Breast epithelium (tissue), 4 donors: ENCODE data around the gene IQSEC2. TPM values are rescaled to one million over a fixed set of nuclear protein-coding genes. Genes with fewer than 3 reads are reported as not detected.

ENCODE experiments used
- DNase-seq, 2 donors: peaks; one replicate each; pipeline ENCODE4 v3.0.0-alpha.2; 2019; ENCODE audit warnings: low spot score in 2 of 2
- H3K27ac ChIP-seq, 2 donors: fragments of 200-600 bp; sonication (generic) in 1 of 2; one replicate each; pipeline ENCODE4 v1.5.1; 2016 to 2019; ENCODE audit warnings: mild to moderate bottlenecking in 1 of 2
- H3K27me3 ChIP-seq, 2 donors: fragments of 200-600 bp; sonication (generic) in 1 of 2; one replicate each; pipeline versions ENCODE4 v1.5.1 to v1.6.0; 2017 to 2019; ENCODE audit warnings: control low read depth in 1 of 2, mild to moderate bottlenecking in 1 of 2
- H3K36me3 ChIP-seq: fragments of 200-600 bp; one replicate; pipeline ENCODE4 v1.5.1; 2019
- H3K4me1 ChIP-seq, 2 donors: fragments of 200-600 bp; sonication (generic); one replicate each; pipeline ENCODE4 v1.5.1; 2016 to 2019; ENCODE audit warnings: control low read depth in 1 of 2
- H3K4me3 ChIP-seq, 3 donors: fragments of 200-600 bp; sonication (generic); 1 replicate in 2 of 3; 2 replicates in 1 of 3; pipeline ENCODE4 v1.5.1; 2016 to 2019; ENCODE audit warnings: mild to moderate bottlenecking in 3 of 3, moderate library complexity in 2 of 3
- H3K9me3 ChIP-seq, 2 donors: fragments of 200-600 bp; sonication (generic) in 1 of 2; one replicate each; pipeline ENCODE4 v1.5.1; 2016 to 2019; ENCODE audit warnings: control low read depth in 1 of 2
- POLR2A ChIP-seq: fragments of 450-650 bp; IDR thresholded peaks from one replicate; pipeline ENCODE4 v1.6.1; 2016; ENCODE audit warnings: antibody characterized with exemption, mild to moderate bottlenecking, moderate library complexity
- POLR2AphosphoS5 ChIP-seq, 3 donors: sonication (generic); formaldehyde crosslinking; IDR thresholded peaks; one replicate each; pipeline ENCODE4 v1.6.1; 2017; ENCODE audit warnings: antibody characterized with exemption in 3 of 3
- intact Hi-C: fragments of 100-400 bp; cut with DNase I; formaldehyde crosslinking; loops from one replicate; pipeline ENCODE4 v1.15.1; 2023; ENCODE audit warnings: low total_unique reads
- total RNA-seq, 3 donors: library from RNA; depleted of rRNA; stranded (reverse); fragments of >200 nt; gene quantifications; one replicate each; pipeline ENCODE4 v1.1.0, GENCODE V29; 2016
- TF ChIP-seq, protein P1 (sequence below), 3 donors: fragments of 450-650 bp; IDR thresholded peaks; one replicate each; pipeline ENCODE4 v1.5.1; 2016 to 2017; ENCODE audit warnings: antibody characterized with exemption in 3 of 3, mild to moderate bottlenecking in 3 of 3, moderate library complexity in 3 of 3

IQSEC2 gene
- total RNA-seq, 3 donors from 2014 or later = 16.7 to 18.7 (median 18.3) TPM

DNA sequence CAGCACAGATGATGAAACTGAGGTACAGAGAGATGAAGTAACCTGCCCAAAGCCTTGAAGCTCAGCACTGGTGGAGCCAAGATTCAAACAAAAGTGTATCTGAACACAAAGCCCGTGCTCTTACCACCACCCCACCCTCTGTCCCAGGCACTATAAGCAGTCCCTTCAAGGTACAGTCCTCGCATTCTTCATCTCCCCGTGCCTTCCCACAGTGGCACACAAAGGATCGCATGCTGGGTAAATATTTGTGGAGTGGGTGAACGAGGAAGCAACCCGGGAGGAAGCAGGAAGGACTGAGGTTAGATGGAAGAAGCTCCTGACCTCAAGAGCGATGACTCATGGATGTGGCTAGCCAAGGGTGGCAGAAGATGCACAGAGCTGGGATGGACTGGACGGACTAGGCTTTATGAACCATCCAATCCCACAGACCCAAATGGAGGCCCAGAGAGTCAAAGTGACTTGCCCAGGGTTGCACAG is 18.4 kb downstream of the IQSEC2 start:
- DNase-seq = peak in 1 of 2 donors; percentile 18
- no peak overlapping the region for H3K4me3 ChIP-seq
- intact Hi-C loops = no loop called here

DNA sequence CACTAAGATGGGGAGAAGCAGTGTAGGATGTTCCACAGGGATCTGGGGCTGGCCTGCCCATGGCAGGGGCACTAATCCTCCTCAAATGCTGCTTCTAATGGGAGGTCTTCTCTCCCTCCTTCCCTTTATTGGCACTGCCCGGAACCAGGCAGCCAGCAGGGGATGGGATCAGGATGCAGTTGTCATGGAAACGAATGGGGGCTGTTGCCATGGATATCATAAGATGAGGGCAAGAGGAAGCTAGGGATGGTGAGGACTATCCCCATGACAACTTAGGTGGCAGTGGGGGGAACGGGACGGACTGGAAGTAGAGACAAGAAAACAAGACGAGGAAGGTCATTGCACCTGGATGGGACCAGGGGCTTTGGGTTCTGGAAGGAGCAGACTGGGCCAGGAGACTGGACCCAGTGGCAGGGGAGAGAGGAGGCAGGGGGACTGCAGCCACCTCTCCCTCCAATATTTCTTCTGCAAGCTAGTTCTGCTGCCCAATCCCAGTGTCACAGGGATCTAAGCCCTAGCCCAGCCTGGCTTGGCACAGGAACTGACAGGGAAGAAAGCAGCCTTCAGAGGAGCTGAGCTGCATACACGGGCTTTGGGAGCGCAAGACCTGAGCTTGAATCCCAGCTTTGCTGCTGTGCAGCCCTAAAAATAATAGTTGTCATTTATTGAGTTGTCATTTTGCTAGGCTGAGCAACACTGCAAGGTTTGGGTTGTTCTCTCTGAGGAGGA is 19.0 kb downstream of the IQSEC2 start:
- Histone ChIP-seq H3K4me1 (no peaks in the 10 kb centered on the region), H3K9me3 (no peaks in the 10 kb centered on the region), H3K27me3 (peaks cover 0 to 77% of the 10 kb centered on the region in 2 donors), H3K4me3 (no peak overlapping the region), H3K27ac (no peak overlapping the region), H3K36me3 (no peaks in the 10 kb centered on the region)
- TF ChIP-seq POLR2A = no peak
- no peak for TF ChIP-seq POLR2AphosphoS5 (IDR thresholded peaks at IDR 0.05)
- TF ChIP-seq, protein P1, sequence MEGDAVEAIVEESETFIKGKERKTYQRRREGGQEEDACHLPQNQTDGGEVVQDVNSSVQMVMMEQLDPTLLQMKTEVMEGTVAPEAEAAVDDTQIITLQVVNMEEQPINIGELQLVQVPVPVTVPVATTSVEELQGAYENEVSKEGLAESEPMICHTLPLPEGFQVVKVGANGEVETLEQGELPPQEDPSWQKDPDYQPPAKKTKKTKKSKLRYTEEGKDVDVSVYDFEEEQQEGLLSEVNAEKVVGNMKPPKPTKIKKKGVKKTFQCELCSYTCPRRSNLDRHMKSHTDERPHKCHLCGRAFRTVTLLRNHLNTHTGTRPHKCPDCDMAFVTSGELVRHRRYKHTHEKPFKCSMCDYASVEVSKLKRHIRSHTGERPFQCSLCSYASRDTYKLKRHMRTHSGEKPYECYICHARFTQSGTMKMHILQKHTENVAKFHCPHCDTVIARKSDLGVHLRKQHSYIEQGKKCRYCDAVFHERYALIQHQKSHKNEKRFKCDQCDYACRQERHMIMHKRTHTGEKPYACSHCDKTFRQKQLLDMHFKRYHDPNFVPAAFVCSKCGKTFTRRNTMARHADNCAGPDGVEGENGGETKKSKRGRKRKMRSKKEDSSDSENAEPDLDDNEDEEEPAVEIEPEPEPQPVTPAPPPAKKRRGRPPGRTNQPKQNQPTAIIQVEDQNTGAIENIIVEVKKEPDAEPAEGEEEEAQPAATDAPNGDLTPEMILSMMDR (IDR thresholded peaks at IDR 0.05) = no peak
- intact Hi-C loops = no loop called here
- DNase-seq = no peak

More for the DNA sequence above, 18.4 kb downstream of the IQSEC2 start:
- TF ChIP-seq, protein P1 (IDR thresholded peaks at IDR 0.05) = no peak
- TF ChIP-seq POLR2AphosphoS5 (IDR thresholded peaks at IDR 0.05) = no peak
- no peak for TF ChIP-seq POLR2A
- H3K36me3 ChIP-seq = no peaks in the 10 kb centered on the region
- H3K27ac ChIP-seq = no peak overlapping the region
- no peaks in the 10 kb centered on the region for H3K4me1 ChIP-seq
- peaks cover 0 to 77% of the 10 kb centered on the region in 2 donors for H3K27me3 ChIP-seq
- H3K9me3 ChIP-seq = no peaks in the 10 kb centered on the region

DNA sequence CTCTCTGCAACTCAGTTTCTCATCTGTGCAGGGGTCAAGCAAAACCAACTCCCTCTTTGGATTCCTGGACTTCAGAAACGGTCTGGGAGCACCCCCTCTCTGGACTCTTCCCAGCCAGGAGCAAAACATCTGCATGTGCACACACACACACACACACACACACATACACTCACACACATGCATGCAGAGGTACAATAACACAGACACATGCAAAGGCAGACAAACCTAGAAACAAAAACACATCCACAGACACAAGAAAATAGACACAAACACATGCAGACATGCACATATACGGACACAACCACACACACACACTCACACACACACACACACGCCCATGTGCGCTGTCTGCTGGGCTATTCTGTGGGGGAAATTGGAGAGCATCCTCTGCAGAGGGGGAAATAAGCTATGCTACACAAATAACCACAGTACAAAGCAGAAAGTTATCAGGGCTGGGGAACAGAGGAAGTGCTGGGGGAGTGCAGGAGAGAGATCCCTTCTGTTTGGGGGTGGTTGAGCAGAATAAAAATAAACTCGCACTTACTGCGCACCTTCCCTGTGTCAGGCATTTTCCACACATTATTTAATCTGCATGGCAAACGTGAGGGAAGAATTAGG is 19.9 kb downstream of the IQSEC2 start:
- TF ChIP-seq POLR2AphosphoS5 (IDR thresholded peaks at IDR 0.05) (no peak), POLR2A (no peak)
- TF ChIP-seq, protein P1 (IDR thresholded peaks at IDR 0.05) = no peak
- Histone ChIP-seq H3K27ac (no peak overlapping the region), H3K9me3 (no peaks in the 10 kb centered on the region), H3K4me1 (no peaks in the 10 kb centered on the region), H3K36me3 (no peaks in the 10 kb centered on the region), H3K27me3 (peaks cover 0 to 80% of the 10 kb centered on the region in 2 donors), H3K4me3 (no peak overlapping the region)
- intact Hi-C loops = no loop called here
- DNase-seq = no peak

DNA sequence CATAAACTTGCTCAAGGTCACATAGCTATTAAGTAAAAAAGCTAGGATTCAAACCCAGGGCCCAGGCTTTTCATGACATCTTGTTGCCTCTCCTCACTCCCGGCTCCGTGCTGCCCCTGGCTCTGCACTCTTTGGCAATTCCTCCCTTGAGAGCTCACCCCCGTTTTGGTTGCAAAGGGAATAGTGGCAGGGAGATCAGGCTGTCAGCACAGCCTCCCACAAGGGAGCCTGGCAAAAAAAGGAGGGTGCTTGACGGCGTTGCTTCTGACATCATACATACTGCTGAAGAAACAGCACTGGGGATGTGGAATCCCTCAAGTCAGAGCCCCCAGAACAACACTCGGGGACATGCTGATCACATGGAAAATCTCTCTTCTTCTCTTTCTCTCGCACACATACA is 20.5 kb downstream of the IQSEC2 start:
- no peak for DNase-seq
- no peaks in the 10 kb centered on the region for H3K4me1 ChIP-seq
- no peaks in the 10 kb centered on the region for H3K36me3 ChIP-seq
- TF ChIP-seq POLR2AphosphoS5 (IDR thresholded peaks at IDR 0.05) = no peak
- H3K27ac ChIP-seq = no peak overlapping the region
- intact Hi-C loops = no loop called here
- peaks cover 0 to 83% of the 10 kb centered on the region in 2 donors for H3K27me3 ChIP-seq
- no peaks in the 10 kb centered on the region for H3K9me3 ChIP-seq
- H3K4me3 ChIP-seq = no peak overlapping the region

DNA sequence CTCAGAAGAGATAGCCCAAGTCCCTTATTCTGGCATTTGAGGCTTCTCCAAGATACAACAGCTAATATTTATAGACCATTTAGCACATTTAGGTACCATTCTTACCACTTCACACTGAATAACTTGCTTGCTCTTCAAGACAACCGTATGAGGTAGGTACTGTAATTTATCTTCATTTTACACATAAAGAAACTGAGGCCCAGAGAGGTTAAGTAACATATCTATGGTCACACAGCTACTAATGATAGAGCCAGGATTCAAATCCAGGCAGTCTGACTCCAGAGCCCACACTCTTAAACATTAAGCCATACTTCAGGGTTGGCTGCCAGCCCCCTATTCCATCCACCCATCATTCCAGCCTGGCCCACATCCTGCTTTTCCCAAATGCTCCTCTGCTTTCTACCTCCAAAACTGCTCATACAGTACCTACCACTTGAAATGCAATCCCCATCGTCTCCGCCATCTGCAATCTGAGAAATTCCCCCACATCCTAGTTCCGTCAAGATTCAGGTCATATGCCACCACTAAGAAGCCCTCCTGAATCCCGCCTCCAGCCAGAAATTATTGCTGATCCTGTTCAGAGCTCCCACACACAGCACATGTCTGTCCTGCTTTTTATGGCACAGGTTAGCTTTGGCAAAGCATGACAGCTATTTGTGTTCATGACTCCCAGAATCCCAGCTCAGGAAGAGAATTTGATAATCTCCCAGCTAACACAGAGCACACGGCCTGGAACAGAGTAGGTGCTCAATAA is 23.5 kb downstream of the IQSEC2 start:
- no peak for TF ChIP-seq POLR2A
- TF ChIP-seq POLR2AphosphoS5 (IDR thresholded peaks at IDR 0.05) = no peak
- TF ChIP-seq, protein P1 (IDR thresholded peaks at IDR 0.05) = no peak
- intact Hi-C loops = no loop called here
- H3K4me1 ChIP-seq = no peaks in the 10 kb centered on the region
- DNase-seq = no peak
- H3K27ac ChIP-seq = no peak overlapping the region
- H3K36me3 ChIP-seq = no peaks in the 10 kb centered on the region
- no peaks in the 10 kb centered on the region for H3K9me3 ChIP-seq
- H3K27me3 ChIP-seq = peaks cover 0 to 71% of the 10 kb centered on the region in 2 donors
- H3K4me3 ChIP-seq = no peak overlapping the region
